Upper lobe of left lung (tissue), 4 donors: ENCODE measurements around the gene CRISPLD2.

Experiments used
- CTCF ChIP-seq, 6 experiments: fragments of 450-650 bp in 4 of 6; fragments of 200-600 bp in 2 of 6; sonication (generic) in 2 of 6; IDR thresholded peaks; one replicate each; pipeline ENCODE4 v1.5.1; 2016 to 2019; ENCODE audit warnings: antibody characterized with exemption in 6 of 6
- POLR2AphosphoS5 ChIP-seq, 2 donors: sonication (generic); formaldehyde crosslinking; IDR thresholded peaks; one replicate each; pipeline ENCODE4 v1.5.1; 2017; ENCODE audit warnings: antibody characterized with exemption in 2 of 2

GRCh38 chr16:84806256-84806889 is 13.4 kb upstream of the CRISPLD2 start:
- TF ChIP-seq POLR2AphosphoS5 (IDR thresholded peaks at IDR 0.05) (peak in 1 of 2 donors; percentile 38), CTCF (IDR thresholded peaks at IDR 0.05) (no peak)
